Fibroblast of lung (primary cell): ENCODE data around the gene PRR22. TPM values are rescaled to one million over a fixed set of nuclear protein-coding genes. Genes with fewer than 3 reads are reported as not detected.

Source experiments
- DNase-seq, 2 donors: peaks; one replicate each; pipeline versions ENCODE4 v3.0.0 to v3.0.0-alpha.2; 2010; ENCODE audit warnings: low read depth in 2 of 2
- H2AFZ ChIP-seq: 2 replicates; pipeline ENCODE4 v1.5.1; 2012; ENCODE audit warnings: low read length, control low read depth, inconsistent platforms
- H3K27ac ChIP-seq: 2 replicates; pipeline ENCODE4 v1.5.1; 2011; ENCODE audit warnings: low read length, control low read depth; ENCODE audit not compliant: insufficient read depth
- H3K27me3 ChIP-seq: 2 replicates; pipeline ENCODE4 v1.5.1; 2011; ENCODE audit warnings: mild to moderate bottlenecking, low read length; ENCODE audit not compliant: control insufficient read depth, insufficient read depth
- H3K36me3 ChIP-seq: 2 replicates; pipeline ENCODE4 v1.5.1; 2011; ENCODE audit warnings: low read length; ENCODE audit not compliant: control insufficient read depth, insufficient read depth
- H3K4me1 ChIP-seq: 2 replicates; pipeline ENCODE4 v1.5.1; 2011; ENCODE audit warnings: low read length; ENCODE audit not compliant: control insufficient read depth, insufficient read depth; ENCODE audit errors: extremely low read depth
- H3K4me2 ChIP-seq: 2 replicates; pipeline ENCODE4 v1.5.1; 2011; ENCODE audit warnings: low read length, control low read depth; ENCODE audit not compliant: insufficient read depth; ENCODE audit errors: extremely low read depth
- H3K4me3 ChIP-seq, 4 experiments: fragments of 200-600 bp in 1 of 4; sonication (generic) in 1 of 4; replicated peaks in 1 of 4; 2 replicates each; pipeline ENCODE4 v1.5.1; 2011 to 2016; ENCODE audit warnings: low read length in 4 of 4, low read depth in 3 of 4, mild to moderate bottlenecking in 3 of 4, control low read depth in 2 of 4, inconsistent platforms in 1 of 4, mixed read lengths in 1 of 4; ENCODE audit not compliant: insufficient read depth in 1 of 4; ENCODE audit errors: control extremely low read depth in 1 of 4
- H3K79me2 ChIP-seq: 2 replicates; pipeline ENCODE4 v1.5.1; 2012; ENCODE audit warnings: mild to moderate bottlenecking, low read length, inconsistent platforms; ENCODE audit not compliant: control insufficient read depth, insufficient read depth
- H3K9ac ChIP-seq: 2 replicates; pipeline ENCODE4 v1.5.1; 2011; ENCODE audit warnings: mild to moderate bottlenecking, low read length, control low read depth; ENCODE audit not compliant: insufficient read depth
- H3K9me3 ChIP-seq: 2 replicates; pipeline ENCODE4 v1.5.1; 2012; ENCODE audit warnings: low read depth, low read length; ENCODE audit not compliant: control insufficient read depth, insufficient read depth
- H4K20me1 ChIP-seq: 2 replicates; pipeline ENCODE4 v1.5.1; 2011; ENCODE audit warnings: low read length; ENCODE audit not compliant: control insufficient read depth, insufficient read depth; ENCODE audit errors: extremely low read depth
- EZH2 ChIP-seq: IDR thresholded peaks from 2 replicates; pipeline ENCODE4 v1.5.1; 2012; ENCODE audit warnings: low read length, control low read depth, mild to moderate bottlenecking; ENCODE audit errors: missing control alignments
- polyA plus RNA-seq, 2 donors: library from polyadenylated mRNA; depleted of rRNA in 1 of 2; stranded (reverse) in 1 of 2; unstranded in 1 of 2; fragments of >200 nt; gene quantifications; 2 replicates each; pipeline ENCODE4 v1.2.1, GENCODE V29; 2011 to 2012; ENCODE audit warnings: missing spikeins in 1 of 2
- total RNA-seq: library from RNA; depleted of rRNA; stranded (reverse); fragments of >200 nt; gene quantifications from 2 replicates; pipeline ENCODE4 v1.2.1, GENCODE V29; 2014
- TF ChIP-seq, protein P1 (sequence below), 2 donors: IDR thresholded peaks in 1 of 2; conservative IDR thresholded peaks in 1 of 2; 1 replicate in 1 of 2; 2 replicates in 1 of 2; pipeline ENCODE4 v1.5.1; 2011 to 2012; ENCODE audit warnings: low read length in 2 of 2, control low read depth in 1 of 2, inconsistent platforms in 1 of 2, low read depth in 1 of 2, mild to moderate bottlenecking in 1 of 2

PRR22 gene
- total and polyA plus RNA-seq, 2 donors (not counting 1 experiment from before 2014, with no cell fraction given), result 0.15 to 0.17 TPM

DNA sequence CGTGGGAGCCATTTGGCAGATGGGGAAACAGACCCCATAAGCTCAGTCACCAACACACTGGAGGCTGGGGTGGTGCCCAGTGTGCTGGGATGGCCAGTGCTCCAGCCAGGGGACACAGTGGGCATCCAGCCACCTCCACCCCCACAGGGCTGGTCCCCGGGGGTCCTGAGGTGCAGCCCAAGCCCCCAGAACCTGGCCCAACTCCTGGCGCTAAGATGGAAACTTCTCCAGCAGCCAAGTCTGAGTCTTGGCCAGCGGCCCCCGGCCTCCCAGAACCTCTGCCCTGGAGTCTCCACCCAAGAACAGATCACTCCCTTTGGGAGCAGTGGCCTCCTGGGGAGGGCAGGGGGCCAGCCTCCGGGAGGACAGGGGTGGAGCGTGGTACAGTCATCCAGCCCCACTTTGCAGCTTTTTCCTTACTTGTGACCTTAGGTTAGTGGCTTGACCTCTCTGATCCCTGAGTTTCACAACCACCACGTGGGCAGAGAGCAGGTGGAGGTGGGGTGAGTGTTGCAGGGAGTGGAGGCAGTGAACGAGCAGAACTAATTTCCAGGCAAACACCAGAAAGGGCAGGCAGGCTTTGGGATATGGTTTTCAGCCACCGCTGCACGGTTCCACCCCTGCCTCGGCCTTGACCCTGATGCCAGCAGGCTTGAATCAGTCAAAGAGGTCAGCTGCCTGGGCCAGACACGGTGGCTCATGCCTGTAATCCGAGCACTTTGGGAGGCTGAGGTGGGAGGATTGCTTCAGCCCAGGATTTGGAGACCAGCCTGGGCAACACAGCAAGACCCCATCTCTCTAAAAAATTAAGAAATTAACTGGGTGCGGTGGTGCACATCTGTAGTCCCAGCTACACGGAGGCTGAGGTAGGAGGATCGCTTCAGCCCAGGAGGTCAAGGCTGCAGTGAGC is 16.1 kb upstream of the PRR22 start:
- no peak for TF ChIP-seq EZH2
- TF ChIP-seq, protein P1, sequence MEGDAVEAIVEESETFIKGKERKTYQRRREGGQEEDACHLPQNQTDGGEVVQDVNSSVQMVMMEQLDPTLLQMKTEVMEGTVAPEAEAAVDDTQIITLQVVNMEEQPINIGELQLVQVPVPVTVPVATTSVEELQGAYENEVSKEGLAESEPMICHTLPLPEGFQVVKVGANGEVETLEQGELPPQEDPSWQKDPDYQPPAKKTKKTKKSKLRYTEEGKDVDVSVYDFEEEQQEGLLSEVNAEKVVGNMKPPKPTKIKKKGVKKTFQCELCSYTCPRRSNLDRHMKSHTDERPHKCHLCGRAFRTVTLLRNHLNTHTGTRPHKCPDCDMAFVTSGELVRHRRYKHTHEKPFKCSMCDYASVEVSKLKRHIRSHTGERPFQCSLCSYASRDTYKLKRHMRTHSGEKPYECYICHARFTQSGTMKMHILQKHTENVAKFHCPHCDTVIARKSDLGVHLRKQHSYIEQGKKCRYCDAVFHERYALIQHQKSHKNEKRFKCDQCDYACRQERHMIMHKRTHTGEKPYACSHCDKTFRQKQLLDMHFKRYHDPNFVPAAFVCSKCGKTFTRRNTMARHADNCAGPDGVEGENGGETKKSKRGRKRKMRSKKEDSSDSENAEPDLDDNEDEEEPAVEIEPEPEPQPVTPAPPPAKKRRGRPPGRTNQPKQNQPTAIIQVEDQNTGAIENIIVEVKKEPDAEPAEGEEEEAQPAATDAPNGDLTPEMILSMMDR (conservative IDR thresholded peaks at IDR 0.05 in 1 of 2, IDR thresholded peaks at IDR 0.05 in 1 of 2; ENCODE audit: low read depth in 1 of 2, low read length in 2 of 2), result no peak
- H3K9me3 ChIP-seq, result no peaks in the 10 kb centered on the region
- no peaks in the 10 kb centered on the region for H3K79me2 ChIP-seq
- H2AFZ ChIP-seq, result no peak overlapping the region
- DNase-seq, result no peak
- H3K27me3 ChIP-seq, result peaks cover 8% of the 10 kb centered on the region
- H4K20me1 ChIP-seq, result no peaks in the 10 kb centered on the region
- peaks cover 4% of the 10 kb centered on the region for H3K4me1 ChIP-seq
- no peak overlapping the region for H3K4me2 ChIP-seq
- H3K36me3 ChIP-seq, result no peaks in the 10 kb centered on the region
- no peak overlapping the region for H3K27ac ChIP-seq
- no peak overlapping the region for H3K4me3 ChIP-seq
- no peak overlapping the region for H3K9ac ChIP-seq

DNA sequence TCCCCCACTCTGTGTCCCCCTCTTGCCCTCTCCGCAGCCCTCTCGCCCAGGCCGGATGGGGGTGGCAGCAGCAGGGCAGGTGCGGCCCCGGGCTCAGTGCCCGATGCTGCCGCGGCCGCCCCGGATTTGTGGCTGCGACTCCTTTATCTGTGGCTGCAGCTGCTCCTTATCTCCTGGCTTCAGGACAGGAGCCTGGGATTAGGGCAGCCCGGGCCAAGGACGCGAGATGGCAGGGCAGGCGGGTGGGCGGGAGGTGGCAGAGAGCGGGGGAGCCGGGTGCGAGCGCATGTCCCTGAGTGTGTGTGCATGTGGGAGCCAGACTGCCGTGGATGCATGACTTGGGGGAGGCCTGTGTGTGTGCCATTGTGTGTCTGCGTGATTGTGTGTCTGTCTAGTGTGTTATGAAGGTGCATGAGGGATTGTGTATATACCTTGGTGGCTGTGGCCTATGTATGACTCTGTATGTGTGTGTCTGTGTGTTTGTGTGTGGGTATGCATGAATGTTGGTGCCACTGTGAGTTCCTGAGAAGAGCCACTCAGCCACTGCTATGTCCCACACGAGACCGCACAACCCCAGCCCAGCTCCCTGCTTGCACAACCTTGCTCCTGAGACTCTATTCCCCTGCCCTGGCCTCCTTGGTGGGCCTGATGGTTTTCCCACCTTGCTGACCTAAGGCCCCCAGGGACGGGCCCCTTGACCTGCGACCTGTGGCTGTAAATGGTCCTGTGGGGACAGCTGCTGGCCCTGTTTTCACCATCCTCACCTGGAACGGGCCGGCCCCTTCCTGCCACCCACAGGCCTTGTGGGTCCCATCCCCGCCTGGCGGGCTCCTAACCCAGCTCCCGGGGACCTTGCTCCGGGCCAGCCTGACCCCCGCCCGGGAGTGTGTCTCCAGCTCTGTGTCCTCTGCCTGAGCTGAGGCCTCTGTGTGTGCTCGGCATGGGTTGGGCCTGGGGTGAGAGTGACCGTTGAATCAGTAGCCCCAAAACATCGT is 15.0 kb upstream of the PRR22 start:
- H3K4me1 ChIP-seq, result peaks cover 4% of the 10 kb centered on the region
- no peaks in the 10 kb centered on the region for H3K36me3 ChIP-seq
- H3K4me2 ChIP-seq, result no peak overlapping the region
- H2AFZ ChIP-seq, result no peak overlapping the region
- TF ChIP-seq, protein P1 (conservative IDR thresholded peaks at IDR 0.05 in 1 of 2, IDR thresholded peaks at IDR 0.05 in 1 of 2; ENCODE audit: low read depth in 1 of 2, low read length in 2 of 2), result no peak
- TF ChIP-seq EZH2, result no peak
- H3K27me3 ChIP-seq, result peaks cover 5% of the 10 kb centered on the region
- H3K4me3 ChIP-seq, result no peak overlapping the region
- H4K20me1 ChIP-seq, result no peaks in the 10 kb centered on the region
- H3K9me3 ChIP-seq, result no peaks in the 10 kb centered on the region
- no peak for DNase-seq
- H3K27ac ChIP-seq, result no peak overlapping the region
- no peaks in the 10 kb centered on the region for H3K79me2 ChIP-seq
- H3K9ac ChIP-seq, result no peak overlapping the region

DNA sequence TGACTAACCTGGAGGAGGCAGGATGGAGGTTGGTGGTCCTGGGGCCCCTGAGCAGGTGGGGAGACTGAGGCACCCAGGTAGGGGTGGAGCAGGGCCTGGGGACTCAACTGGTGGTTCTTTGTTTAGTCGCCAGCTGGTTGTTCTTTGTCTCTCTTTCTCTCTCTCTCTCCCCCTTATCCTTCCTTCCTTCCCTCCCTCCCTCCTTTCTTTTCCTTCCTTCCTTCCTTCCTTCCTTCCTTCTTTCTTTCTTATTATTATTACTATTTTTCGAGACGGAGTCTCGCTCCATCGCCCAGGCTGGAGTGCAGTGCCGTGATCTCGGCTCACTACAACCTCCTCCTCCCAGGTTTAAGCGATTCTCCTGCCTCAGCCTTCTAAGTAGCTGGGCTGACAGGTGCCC is 13.7 kb upstream of the PRR22 start:
- H3K4me3 ChIP-seq, result no peak overlapping the region
- H3K9me3 ChIP-seq, result no peaks in the 10 kb centered on the region
- DNase-seq, result no peak
- no peak overlapping the region for H3K27ac ChIP-seq
- no peaks in the 10 kb centered on the region for H3K79me2 ChIP-seq
- H3K27me3 ChIP-seq, result peaks cover 5% of the 10 kb centered on the region
- H3K4me2 ChIP-seq, result no peak overlapping the region
- no peak overlapping the region for H2AFZ ChIP-seq
- H3K4me1 ChIP-seq, result no peaks in the 10 kb centered on the region
- H3K9ac ChIP-seq, result no peak overlapping the region
- TF ChIP-seq EZH2, result no peak
- TF ChIP-seq, protein P1 (conservative IDR thresholded peaks at IDR 0.05 in 1 of 2, IDR thresholded peaks at IDR 0.05 in 1 of 2; ENCODE audit: low read depth in 1 of 2, low read length in 2 of 2), result no peak
- H4K20me1 ChIP-seq, result no peaks in the 10 kb centered on the region
- no peaks in the 10 kb centered on the region for H3K36me3 ChIP-seq
